ENCODE measurements around the gene ZNF511. TPM values are rescaled to one million over a fixed set of nuclear protein-coding genes. Genes with fewer than 3 reads are reported as not detected.

The ZNF511 gene
- polyA plus RNA-seq, 1 donor from 2014 or later = 17.6 TPM

DNA sequence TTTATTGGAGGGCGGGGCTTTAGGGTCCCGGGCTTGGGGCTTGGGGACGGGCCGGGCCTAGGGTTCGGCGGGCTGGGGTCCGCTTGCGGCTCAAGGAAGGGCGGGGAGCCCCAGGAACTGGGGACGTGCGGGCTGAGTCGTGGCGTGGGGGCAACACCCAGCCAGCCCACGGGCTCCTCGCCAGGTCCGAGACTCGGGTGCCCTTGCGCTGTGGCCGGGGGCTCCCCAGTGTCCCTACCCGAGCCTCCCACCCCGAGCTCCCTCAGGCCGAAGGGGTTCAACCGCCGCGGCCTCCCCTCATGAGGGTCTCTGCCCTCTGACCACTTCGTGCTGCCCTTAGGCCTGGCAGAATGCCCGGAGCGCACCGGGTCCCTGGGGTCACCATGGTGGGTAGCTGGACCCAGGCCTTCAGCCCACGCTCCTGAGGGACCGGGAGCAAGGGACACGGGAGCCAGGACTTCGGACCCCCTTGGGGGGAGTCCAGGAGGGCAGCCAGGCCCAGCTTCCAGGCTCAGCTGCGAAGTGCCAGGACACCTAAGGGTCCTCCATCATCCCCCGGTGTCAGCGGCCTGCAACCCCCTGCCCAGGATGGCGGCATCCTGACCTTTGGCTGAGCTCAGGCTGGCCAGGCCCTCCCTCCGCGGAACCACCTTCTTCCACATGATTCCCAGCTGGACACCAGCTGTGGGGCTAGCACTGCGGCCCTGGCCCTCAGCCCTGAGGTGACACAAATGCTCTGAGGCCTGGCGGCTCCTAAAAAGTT lies 49.6 kb downstream of the ZNF511 start:
- no peaks in the 10 kb centered on the region for H3K79me2 ChIP-seq (replicated peaks; ENCODE audit: insufficient read depth, low read length)
- no peaks in the 10 kb centered on the region for H3K9me2 ChIP-seq (ENCODE audit: insufficient read depth, low read length)
- H3K4me3 ChIP-seq (ENCODE audit: low read length) = no peak overlapping the region
- no peaks in the 10 kb centered on the region for H4K20me1 ChIP-seq (ENCODE audit: insufficient read depth)
- H3K4me2 ChIP-seq (ENCODE audit: low read length) = no peak overlapping the region
- no peak overlapping the region for H2AFZ ChIP-seq (ENCODE audit: low read depth, low read length)
- H3F3A ChIP-seq (ENCODE audit: insufficient read depth, low read length, poor library complexity, severe bottlenecking) = no peaks in the 10 kb centered on the region
- TF ChIP-seq POLR2AphosphoS5 (IDR thresholded peaks at IDR 0.05) (no peak), RAD21 (conservative IDR thresholded peaks at IDR 0.05) (no peak), EZH2 (IDR thresholded peaks at IDR 0.05; ENCODE audit: borderline replicate concordance, insufficient read depth, low read length, poor library complexity, severe bottlenecking) (no peak), SMC3 (conservative IDR thresholded peaks at IDR 0.05; ENCODE audit: poor library complexity) (no peak), REST (IDR thresholded peaks at IDR 0.05; ENCODE audit: borderline replicate concordance) (no peak), CTCF (IDR thresholded peaks at IDR 0.05; ENCODE audit: poor library complexity, severe bottlenecking) (no peak), TAF1 (IDR thresholded peaks at IDR 0.05; ENCODE audit: low read depth) (no peak), MXI1 (conservative IDR thresholded peaks at IDR 0.05; ENCODE audit: poor library complexity, severe bottlenecking) (no peak), EP300 (conservative IDR thresholded peaks at IDR 0.05; ENCODE audit: poor library complexity, severe bottlenecking) (no peak)
- peaks cover 2% of the 10 kb centered on the region for H3K9me3 ChIP-seq (ENCODE audit: low read length)
- no peak overlapping the region for H3K27ac ChIP-seq (ENCODE audit: low read length)
- H3K27me3 ChIP-seq (ENCODE audit: insufficient read depth, low read depth, low read length) = no peaks in the 10 kb centered on the region
- no peaks in the 10 kb centered on the region for H3K36me3 ChIP-seq (ENCODE audit: insufficient read depth, low read length)
- H3K9ac ChIP-seq (ENCODE audit: low read length) = no peak overlapping the region

- no peaks in the 10 kb centered on the region for H3K79me2 ChIP-seq (replicated peaks; ENCODE audit: insufficient read depth, low read length)
- H3K36me3 ChIP-seq (ENCODE audit: insufficient read depth, low read length) = no peaks in the 10 kb centered on the region
- no peak overlapping the region for H3K4me2 ChIP-seq (ENCODE audit: low read length)
- no peak overlapping the region for H3K9ac ChIP-seq (ENCODE audit: low read length)
- H4K20me1 ChIP-seq (ENCODE audit: insufficient read depth) = no peaks in the 10 kb centered on the region
- TF ChIP-seq CTCF (IDR thresholded peaks at IDR 0.05; ENCODE audit: poor library complexity, severe bottlenecking) (no peak), MXI1 (conservative IDR thresholded peaks at IDR 0.05; ENCODE audit: poor library complexity, severe bottlenecking) (no peak), RAD21 (conservative IDR thresholded peaks at IDR 0.05) (no peak), EZH2 (IDR thresholded peaks at IDR 0.05; ENCODE audit: borderline replicate concordance, insufficient read depth, low read length, poor library complexity, severe bottlenecking) (no peak), EP300 (conservative IDR thresholded peaks at IDR 0.05; ENCODE audit: poor library complexity, severe bottlenecking) (no peak), SMC3 (conservative IDR thresholded peaks at IDR 0.05; ENCODE audit: poor library complexity) (no peak), TAF1 (IDR thresholded peaks at IDR 0.05; ENCODE audit: low read depth) (no peak), POLR2AphosphoS5 (IDR thresholded peaks at IDR 0.05) (no peak), REST (IDR thresholded peaks at IDR 0.05; ENCODE audit: borderline replicate concordance) (no peak)
- H3K27ac ChIP-seq (ENCODE audit: low read length) = no peak overlapping the region
- H3K27me3 ChIP-seq (ENCODE audit: insufficient read depth, low read depth, low read length) = no peaks in the 10 kb centered on the region
- no peak overlapping the region for H3K4me3 ChIP-seq (ENCODE audit: low read length)
- H3K9me2 ChIP-seq (ENCODE audit: insufficient read depth, low read length) = no peaks in the 10 kb centered on the region
- H2AFZ ChIP-seq (ENCODE audit: low read depth, low read length) = no peak overlapping the region
- H3F3A ChIP-seq (ENCODE audit: insufficient read depth, low read length, poor library complexity, severe bottlenecking) = no peaks in the 10 kb centered on the region
- peaks cover 2% of the 10 kb centered on the region for H3K9me3 ChIP-seq (ENCODE audit: low read length)
These were observed 50.2 kb downstream of the ZNF511 start for GRCh38 chr10:133358925-133359310.

All from neural cell (in vitro differentiated cells).